Stimulated activated CD8-positive, alpha-beta memory T cell treated with anti-CD3 and anti-CD28 coated beads, Interleukin-12 subunit alpha, Interleukin-12 subunit beta, amount 100 ng/mL, for 24 hours (primary cell): Measurements from ENCODE around the gene RTP5.
A peak's percentile ranks its signal among the peaks of the same experiment; 100 is the strongest.
"Not testable (repeated sequence)": the region's sequence is repeated elsewhere in the genome, so short reads cannot be mapped to it uniquely, and the experiment has no call there.

ENCODE experiments used
- DNase-seq: peaks from one replicate; pipeline ENCODE4 v3.0.0-alpha.2; 2020; ENCODE audit errors: extremely low read depth

RTP5 gene

GRCh38 chr2:241870611-241871537 lies 1.3 kb downstream of the RTP5 start:
- DNase-seq: no peak

- DNase-seq: no peak
These were observed 2.2 kb downstream of the RTP5 start for GRCh38 chr2:241871538-241872312.

DNA sequence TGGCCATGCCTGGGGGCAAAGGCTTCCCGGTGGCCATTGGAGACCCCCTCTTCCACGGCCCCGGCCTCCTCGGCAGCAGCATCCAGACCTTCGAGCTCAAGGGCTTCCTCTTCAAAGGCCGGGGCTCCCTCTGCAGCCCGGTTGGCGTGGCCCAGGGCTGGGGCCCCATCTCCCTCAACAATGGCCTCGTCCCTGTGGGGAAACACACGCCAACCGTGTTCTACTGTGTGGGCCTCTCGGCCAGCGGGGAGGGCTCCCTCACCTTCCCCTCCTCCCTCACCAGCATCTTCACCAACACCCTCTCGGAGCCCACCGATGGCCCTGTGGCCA lies 2.7 kb downstream of the RTP5 start:
- DNase-seq: no peak

GRCh38 chr2:241873081-241873802 lies 3.7 kb downstream of the RTP5 start:
- DNase-seq: no peak

- DNase-seq: no peak
These were observed 4.2 kb downstream of the RTP5 start for GRCh38 chr2:241873803-241874110.

DNA sequence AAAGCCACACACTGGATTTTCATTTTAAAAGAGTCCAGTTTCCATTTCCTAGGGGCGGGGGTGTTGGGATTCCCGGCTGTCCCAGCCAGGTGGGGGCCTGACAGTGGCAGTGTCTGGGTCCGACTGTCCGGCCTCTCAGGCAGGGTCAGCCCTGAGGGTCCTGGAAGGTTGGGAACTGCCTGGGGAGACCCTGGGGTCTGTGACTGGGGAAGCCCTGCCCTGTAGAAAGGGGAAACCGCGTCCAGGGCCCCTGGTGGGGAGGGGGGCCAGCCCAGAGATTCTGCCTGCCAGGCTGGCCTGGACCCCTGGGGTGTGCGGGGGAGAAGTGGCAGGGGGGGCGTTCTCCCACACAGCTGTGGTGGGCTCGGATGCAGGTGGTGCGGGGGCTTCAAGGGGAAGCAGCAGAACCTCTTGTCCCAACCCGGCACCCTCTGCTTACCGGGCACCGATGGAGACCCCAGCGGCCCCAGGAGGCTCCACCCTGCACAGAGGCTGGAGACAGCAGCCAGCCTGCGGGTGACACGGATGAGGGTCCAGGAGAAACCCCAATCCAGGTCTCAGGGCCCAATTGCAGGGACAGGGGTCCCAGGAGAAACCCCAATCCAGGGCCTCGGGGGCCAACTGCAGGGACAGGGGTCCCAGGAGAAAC lies 4.9 kb downstream of the RTP5 start:
- no peak for DNase-seq

- not testable (repeated sequence) for DNase-seq
These were observed 6.4 kb downstream of the RTP5 start for GRCh38 chr2:241875754-241876527.

- DNase-seq: no peak
These were observed 7.1 kb downstream of the RTP5 start for GRCh38 chr2:241876528-241877196.

GRCh38 chr2:241877197-241877685 lies 7.7 kb downstream of the RTP5 start:
- DNase-seq: no peak

DNA sequence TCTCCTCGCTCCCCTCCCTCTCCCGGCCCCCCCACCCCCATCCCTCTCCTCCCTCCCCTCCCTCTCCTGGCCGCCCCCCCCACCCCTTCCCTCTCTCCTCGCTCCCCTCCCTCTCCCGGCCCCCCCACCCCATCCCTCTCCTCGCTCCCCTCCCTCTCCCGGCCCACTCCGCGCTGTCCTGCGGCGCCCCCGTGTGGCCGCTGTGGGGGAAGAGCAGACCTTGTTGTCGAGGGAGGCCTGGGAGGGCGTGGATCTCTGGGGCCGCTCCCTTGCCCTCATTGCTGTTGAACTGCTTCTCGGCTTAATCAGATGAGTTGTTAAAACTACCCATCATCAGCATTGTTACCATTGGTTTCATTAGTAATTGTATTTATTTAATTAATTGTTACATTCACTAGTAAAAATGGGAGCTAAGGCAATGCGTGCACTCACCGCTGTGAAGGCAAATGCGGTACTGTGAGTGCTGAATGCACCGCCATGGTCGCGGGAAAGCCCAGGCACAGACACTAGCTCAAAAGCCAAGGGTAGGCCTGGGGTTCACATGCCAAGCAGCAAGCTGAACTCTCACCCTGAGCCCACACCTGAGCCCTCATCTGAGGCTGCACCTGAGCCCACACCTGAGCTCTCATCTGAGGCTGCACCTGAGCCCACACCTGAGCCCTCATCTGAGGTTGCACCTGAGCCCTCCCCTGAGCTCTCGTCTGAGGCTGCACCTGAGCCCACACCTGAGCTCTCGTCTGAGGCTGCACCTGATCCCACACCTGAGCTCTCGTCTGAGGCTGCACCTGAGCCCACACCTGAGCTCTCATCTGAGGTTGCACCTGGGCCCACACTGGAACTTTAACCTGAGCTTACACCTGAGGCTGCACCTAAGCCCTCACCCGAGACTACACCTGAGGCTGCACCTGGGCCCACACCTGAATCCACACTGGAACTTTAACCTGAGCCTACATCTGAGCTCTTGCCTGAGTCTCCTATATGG lies 8.8 kb downstream of the RTP5 start:
- no peak for DNase-seq

DNA sequence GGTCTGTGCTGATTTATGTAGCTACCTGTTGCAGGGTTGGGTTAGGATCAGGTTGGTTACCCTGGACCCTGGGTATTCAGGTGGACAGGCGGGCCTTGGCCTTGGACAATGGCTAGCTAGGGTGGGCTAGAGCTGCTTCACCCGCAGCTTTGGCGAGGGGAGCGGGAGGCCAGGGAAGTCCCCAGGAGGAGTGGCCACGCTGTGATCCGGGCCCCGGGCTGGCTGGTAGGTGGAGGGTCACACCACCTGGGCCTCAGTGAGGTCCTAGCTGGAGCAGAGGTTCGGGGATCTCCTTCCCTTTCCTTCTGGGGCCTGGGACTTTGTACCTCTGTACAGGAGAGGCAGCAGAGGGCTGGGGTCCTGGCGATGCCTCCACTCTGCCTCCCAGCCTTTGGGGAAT lies 9.8 kb downstream of the RTP5 start:
- DNase-seq: no peak

DNA sequence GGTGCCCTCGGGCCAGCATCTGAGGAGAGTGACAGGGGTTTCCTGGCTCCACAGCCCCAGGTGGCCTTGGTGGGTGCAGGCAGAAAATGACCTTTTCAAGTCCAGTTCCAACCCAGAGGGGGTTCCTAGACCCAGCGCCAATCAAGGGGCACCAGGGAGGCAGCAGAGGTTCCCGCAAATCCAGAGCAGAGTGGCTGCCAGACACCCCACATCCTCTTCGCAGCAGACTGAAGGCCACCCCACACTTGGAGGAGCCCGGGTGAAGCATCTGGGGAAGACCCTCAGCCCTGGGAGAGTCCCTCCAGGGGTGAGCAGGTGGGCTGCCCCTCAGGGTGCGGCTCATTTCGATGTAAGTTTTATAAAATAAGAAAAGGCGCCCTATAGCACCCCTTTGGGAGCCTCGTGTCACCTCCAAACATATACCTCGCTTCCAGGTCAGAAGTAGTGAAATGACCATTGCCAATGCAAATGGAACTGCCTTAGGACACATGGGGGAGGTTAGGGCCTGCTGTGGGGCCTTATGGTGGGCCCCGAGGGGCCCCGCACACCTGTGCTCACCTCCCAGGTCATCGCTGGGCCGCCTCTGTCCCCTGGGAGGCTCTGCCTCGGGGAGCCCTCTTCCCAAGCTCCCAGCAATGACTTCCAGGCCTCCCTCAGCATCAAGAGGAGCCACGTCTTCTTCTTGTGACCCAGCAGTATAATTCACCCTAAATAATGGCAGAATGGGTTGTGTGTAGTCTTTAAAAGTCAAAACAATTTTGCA lies 11.0 kb downstream of the RTP5 start:
- no peak for DNase-seq

- peak; percentile 45 for DNase-seq
These were observed 12.6 kb downstream of the RTP5 start for GRCh38 chr2:241882091-241882625.

DNA sequence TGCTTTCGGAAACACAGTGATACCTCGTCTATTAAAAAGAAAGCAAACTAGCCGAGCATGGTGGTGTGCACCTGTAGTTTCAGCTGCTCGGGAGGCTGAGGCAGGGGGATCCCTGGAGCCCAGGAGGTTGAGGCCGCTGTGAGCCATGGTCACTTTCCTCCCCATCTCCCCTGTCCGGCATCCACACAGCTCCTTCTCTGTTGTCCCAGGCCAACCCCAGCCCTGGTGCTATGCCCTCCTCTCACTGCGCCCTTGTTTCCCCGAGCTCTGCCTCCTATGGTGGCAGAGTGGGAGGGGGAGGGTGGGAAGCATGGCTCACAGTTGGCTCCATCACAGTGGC lies 15.4 kb downstream of the RTP5 start:
- DNase-seq: no peak

DNA sequence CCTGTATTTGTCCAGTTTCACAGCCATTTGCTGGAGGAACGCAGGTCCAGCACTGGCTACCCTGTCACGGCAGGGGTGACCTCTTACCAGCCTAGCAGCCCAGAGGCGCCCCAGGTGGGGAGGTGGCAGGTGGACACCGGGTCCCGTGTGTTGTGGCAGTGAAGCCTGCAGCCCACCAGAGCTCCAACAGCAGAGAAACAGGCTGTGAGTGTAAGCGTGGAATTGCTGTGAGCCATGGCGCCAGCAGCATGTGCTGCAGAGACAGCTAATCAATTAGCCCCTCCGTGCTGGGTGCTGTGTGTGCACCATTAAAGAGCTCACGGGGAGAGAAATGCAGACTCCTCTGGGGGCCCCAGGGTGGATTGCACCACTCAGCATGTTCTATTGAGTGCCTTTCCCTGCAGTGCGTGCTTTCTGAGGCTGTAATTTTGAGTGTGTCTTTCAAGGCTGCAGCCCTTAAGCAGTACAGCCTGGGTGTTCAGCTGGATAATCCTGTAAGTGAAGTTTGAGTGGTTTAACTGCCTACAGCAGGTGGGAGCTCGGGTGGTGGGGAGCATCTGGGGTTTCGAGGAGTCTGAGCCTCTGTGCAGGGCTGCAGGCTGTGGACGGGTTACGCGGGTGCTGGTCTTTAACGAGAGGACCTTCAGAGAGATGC lies 15.9 kb downstream of the RTP5 start:
- no peak for DNase-seq

DNA sequence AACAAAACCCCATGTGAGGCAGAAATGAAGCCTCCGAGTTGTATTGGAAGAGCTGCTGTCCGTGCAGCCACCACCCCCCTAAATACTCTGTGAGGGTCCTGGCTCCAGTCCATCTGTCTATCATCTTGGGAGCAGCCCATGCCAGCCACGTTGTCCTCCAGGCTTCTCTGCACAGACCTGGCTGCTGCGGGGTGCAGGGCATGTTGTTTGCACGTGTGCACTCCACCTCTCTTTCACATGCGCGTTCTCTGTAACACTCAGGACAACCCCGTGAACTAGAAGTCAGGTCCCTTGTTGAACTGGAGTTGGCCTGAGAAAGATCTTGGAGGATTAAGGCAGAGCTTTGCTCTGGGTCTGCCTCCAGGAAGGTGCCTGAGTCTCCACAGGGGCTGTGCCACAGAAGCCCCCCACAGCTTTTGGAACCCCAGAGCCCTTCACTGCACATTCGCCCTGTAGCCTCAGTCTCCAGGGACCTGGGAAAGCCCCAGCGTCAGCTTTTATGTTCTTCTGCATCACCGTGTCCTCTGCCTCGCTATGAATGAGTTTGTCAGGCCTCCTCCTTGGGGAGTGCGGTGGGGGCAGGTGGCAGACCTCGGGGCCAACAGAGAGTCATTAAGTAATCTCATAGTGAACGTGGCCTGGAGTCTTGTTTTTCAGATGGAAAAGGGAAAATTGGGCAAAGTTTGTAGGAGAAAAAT lies 16.6 kb downstream of the RTP5 start:
- no peak for DNase-seq

DNA sequence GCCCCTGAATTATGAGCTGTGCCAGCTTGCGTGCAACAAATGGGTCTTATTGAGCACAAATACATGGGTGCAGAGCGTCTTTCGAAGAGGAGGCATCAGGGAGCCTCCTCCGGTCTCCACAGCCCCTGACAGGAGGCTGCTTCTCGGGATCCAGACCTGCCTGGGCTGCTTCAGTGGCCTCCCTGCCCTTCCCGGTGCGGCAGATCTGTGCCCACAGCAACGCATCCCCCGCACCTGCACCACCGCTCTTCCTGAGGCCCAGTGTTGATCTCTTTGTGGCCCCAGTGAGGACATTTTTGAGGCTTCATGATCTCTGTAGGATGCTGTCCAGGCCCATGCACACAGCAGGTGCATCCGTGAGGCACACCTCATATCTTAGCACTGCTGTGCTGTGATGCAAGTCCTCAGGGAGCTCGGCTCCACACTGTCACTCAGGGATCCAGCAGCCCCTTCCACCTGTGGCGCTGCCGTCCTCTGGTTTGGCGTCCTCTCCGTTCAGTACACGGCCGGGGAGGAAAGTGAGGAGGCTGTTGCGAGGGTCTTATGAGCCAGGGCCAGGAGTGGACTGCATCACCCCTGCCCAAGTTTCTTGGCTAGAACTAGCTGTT lies 17.4 kb downstream of the RTP5 start:
- DNase-seq: no peak
